RPMI7951 (cell line): ENCODE measurements around the gene HEG1. TPM values are rescaled to one million over a fixed set of nuclear protein-coding genes. Genes with fewer than 3 reads are reported as not detected.

Experiments used
- DNase-seq: peaks from one replicate; pipeline ENCODE4 v3.0.0-alpha.2; 2012; ENCODE audit warnings: low read depth
- total RNA-seq: library from RNA; depleted of rRNA; stranded (reverse); fragments of >200 nt; shearing (Covaris generic); gene quantifications from 2 replicates; pipeline ENCODE4 v1.2.3, GENCODE V29; 2014; rRNA removed

Gene HEG1, protein sequence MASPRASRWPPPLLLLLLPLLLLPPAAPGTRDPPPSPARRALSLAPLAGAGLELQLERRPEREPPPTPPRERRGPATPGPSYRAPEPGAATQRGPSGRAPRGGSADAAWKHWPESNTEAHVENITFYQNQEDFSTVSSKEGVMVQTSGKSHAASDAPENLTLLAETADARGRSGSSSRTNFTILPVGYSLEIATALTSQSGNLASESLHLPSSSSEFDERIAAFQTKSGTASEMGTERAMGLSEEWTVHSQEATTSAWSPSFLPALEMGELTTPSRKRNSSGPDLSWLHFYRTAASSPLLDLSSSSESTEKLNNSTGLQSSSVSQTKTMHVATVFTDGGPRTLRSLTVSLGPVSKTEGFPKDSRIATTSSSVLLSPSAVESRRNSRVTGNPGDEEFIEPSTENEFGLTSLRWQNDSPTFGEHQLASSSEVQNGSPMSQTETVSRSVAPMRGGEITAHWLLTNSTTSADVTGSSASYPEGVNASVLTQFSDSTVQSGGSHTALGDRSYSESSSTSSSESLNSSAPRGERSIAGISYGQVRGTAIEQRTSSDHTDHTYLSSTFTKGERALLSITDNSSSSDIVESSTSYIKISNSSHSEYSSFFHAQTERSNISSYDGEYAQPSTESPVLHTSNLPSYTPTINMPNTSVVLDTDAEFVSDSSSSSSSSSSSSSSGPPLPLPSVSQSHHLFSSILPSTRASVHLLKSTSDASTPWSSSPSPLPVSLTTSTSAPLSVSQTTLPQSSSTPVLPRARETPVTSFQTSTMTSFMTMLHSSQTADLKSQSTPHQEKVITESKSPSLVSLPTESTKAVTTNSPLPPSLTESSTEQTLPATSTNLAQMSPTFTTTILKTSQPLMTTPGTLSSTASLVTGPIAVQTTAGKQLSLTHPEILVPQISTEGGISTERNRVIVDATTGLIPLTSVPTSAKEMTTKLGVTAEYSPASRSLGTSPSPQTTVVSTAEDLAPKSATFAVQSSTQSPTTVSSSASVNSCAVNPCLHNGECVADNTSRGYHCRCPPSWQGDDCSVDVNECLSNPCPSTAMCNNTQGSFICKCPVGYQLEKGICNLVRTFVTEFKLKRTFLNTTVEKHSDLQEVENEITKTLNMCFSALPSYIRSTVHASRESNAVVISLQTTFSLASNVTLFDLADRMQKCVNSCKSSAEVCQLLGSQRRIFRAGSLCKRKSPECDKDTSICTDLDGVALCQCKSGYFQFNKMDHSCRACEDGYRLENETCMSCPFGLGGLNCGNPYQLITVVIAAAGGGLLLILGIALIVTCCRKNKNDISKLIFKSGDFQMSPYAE (N-terminal part only)
- total RNA-seq: 27.4 and 29.3 TPM in 2 replicates

- peak; percentile 91 for DNase-seq
These were observed at the start of gene HEG1 for GRCh38 chr3:125055913-125056745. HEG1 (minus strand) TSS chr3:125055997; CDS start chr3:125055890, 107 bp downstream.

GRCh38 chr3:125105116-125105515 is 49.3 kb upstream of the HEG1 start:
- no peak for DNase-seq

GRCh38 chr3:125104639-125105038 is 48.8 kb upstream of the HEG1 start:
- peak; percentile 66 for DNase-seq

GRCh38 chr3:125103406-125103805 is 47.6 kb upstream of the HEG1 start:
- DNase-seq: no peak

- no peak for DNase-seq
These were observed 46.7 kb upstream of the HEG1 start for GRCh38 chr3:125102470-125102869.

DNA sequence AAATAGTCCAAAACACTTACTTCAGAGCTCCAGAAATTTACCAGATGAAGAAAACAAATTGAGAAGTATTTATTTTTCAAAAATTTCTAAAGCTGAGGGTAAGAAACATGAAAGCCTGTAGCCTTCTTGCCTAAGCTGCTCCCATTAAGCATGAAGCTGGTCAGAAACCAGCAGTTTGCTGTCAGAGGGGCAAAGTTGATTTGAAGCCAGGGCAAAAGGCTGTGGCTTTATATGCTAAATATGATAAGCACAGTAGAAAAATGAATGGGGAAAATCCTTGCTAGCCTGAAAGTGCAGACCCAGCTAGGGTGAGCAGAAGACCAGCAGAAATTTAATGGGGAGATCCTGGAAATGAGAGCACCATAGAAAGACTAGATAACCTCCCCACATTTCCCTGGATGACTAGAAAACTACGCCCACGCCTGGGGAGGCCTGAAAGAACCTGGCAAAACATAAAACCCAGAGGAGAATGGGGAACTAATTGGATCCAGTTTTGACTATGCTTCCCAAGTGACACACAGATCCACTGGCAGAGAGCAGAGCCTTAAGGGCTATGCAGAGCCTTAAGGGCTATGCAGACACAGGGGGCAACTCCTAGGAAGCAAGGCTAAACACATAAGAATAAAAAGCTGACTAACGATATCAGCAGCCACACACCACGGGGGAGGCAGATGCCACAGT is 43.0 kb upstream of the HEG1 start:
- peak; percentile 86 for DNase-seq

GRCh38 chr3:125090649-125091048 is 34.9 kb upstream of the HEG1 start:
- no peak for DNase-seq

DNA sequence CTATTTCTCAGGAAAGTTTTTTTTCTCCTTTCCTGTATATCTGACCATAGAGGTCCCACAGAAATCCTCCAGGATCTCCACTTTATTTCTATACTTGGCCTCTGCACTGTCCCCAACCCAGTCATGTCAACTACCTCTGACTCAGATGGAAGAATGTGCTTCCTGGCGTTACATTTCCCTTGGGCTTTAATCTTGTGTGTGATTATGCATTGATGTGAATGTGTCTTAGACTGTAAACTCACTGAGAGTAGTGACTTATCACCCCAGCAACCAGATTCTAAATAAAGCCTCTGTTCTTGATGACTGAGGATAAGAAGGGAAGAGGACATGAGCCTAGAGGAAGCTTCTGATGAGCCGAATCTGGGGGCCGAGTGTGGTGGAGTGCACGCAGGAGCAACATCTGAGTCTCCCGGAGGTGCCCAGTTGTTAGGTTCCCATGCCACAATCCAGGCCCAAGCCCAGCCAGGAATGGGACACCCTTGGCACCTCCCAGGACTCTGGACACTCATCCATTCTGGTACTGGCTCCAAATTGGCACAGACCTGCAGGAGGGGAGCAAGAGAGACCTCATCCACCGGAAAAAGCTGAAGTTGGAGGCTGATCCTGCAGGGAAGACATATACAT is 32.1 kb upstream of the HEG1 start:
- DNase-seq: peak; percentile 92

DNA sequence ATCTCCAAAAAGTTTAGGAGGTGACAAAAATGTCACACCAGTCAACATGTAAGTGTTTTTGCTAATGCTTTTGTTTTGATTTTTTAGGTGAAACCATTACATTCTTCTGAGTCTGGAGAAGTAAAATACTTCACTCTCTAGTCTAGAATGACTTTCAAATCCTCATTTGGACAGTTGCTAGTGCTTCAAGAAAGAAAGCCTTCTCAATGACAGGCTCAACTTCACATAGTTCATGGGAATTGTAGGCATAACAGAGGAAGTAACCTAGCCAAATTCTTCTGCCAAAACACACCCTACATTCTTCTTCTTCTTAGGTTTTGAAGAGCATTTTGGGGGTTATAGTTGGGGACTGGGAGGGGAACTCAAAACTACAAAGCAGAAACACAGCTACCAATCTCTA is 29.4 kb upstream of the HEG1 start:
- DNase-seq: no peak

- DNase-seq: peak; percentile 88
These were observed 28.0 kb upstream of the HEG1 start for GRCh38 chr3:125083776-125084175.

DNA sequence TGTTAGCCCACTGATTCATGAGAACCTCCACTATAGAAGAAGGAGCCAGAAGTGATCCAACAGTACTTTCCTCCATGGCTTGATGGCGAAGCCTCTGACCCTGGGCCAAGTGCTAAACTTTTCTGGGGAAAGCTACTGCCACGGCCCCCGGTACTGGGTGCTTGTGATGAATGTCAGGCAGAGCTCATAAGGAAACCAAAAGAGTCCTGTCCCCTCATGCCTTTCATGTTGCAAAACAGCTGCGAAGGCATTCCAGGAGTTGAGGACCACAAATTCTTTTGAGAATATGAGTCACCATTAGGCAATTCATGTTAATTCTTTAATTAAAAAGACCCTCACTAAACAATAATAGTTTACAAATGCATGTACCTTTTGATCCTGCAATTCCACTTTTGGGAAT is 26.5 kb upstream of the HEG1 start:
- DNase-seq: peak; percentile 75

GRCh38 chr3:125080077-125080476 is 24.3 kb upstream of the HEG1 start:
- DNase-seq: no peak

- DNase-seq: peak; percentile 86
These were observed 23.9 kb upstream of the HEG1 start for GRCh38 chr3:125079675-125080045.

GRCh38 chr3:125078951-125079674 is 23.3 kb upstream of the HEG1 start:
- no peak for DNase-seq

DNA sequence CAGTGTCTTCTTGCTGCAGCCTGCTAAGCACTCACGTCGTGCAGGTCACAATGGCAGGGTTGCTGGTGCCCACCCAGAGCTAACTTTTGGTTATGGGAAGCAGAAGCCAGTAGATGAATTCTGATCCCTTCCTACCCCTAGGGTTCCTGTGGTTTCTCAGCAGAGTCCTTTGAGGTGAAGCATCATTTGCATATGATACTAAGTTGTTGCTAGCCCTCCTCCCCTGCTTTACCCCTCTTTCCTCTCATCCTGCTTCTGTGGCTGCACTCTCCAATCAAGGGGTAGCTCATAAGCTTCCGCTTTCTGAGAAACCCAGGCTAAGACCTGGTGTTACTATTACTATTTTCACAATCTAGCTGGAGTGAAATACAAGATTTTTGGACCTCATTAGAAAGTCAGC is 22.1 kb upstream of the HEG1 start:
- no peak for DNase-seq

- no peak for DNase-seq
These were observed 20.7 kb upstream of the HEG1 start for GRCh38 chr3:125076464-125076863.

DNA sequence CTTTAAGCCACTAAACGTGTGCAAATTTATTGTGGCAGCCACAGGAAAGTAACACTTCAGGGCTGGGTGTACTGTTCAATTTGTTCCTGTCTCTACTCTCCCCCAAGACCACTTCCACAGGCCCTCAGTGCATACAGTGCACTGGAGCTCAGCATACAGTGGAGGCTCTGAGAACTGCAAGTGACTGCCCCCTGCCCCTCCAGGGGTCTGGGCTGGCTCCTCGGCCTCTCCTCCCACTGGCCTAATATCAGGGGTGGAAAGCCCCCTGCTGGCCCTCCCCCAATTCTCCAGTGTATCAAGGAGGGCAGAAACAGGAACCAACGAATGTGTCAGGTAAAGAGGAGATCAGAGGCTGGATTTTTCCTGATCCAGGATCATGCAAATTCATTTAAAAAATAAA is 19.9 kb upstream of the HEG1 start:
- DNase-seq: no peak

DNA sequence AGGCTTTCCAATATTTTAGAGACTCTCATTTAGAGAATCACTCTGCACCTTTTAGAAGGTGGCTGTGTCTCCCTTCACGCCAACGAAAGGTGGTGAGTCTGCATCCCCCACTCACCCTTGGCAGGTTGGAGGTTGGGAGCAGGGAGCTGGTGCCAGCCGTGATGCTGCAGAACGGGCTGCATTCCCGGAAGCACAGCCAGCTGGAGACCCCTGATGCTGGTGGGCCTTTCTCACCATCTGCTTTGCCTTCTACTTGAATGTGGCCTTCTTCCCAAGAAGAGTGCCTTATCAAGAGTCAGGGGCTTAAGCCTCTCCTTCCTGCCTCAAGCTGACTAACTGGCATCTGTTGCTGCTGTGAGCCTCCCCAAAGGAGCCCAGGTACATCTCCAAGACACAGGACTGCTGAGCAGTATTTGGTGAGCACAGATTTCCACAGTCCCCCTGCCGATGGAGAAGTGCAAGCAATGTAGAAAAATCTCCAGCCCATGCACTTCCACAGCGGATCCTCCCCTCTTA is 17.7 kb upstream of the HEG1 start:
- no peak for DNase-seq

DNA sequence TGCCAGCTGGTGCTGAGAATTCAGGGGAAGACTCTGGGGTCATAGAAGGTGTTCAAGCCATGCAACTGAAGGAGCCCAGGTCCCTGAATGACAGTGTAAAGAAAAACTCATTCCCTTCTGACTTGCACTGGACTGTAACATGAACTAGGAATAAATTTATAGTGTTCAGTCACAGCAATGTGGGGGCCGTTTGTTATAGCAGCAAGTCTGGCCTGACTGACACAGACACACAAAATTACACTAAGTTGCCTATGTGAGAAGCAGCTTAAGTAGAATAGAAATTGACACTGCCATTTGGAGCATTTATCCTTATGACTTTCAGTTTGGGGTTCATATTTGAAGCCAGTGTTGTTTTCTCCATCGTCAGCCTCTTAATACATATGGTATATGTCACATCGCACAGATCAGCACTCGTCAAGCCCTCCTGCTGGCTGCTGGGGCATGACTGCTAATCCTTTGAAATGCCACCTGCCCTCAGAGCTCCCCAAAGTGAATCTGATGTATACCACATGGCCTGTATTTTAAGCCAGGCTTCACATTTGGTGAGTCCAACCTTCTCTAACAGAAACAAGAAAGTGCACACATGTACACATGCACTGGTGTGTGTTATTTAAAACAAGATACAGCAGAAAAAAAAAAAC is 17.1 kb upstream of the HEG1 start:
- DNase-seq: no peak
